Karpas-422 (cell line): ENCODE results near the gene ZNF398. TPM values are rescaled to one million over a fixed set of nuclear protein-coding genes. Genes with fewer than 3 reads are reported as not detected.
A peak's percentile ranks its signal among the peaks of the same experiment; 100 is the strongest.

ENCODE experiments used
- DNase-seq: peaks from one replicate; pipeline ENCODE4 v3.0.0-alpha.2; 2015
- H2AFZ ChIP-seq: fragments of 200-600 bp; sonication (generic); 2 replicates; pipeline ENCODE4 v1.6.1; 2014; ENCODE audit warnings: antibody characterized with exemption, low read length, mixed read lengths
- H3K27ac ChIP-seq: fragments of 200-600 bp; sonication (generic); 2 replicates; pipeline ENCODE4 v1.5.1; 2014; ENCODE audit warnings: mild to moderate bottlenecking, low read length, moderate library complexity
- H3K27me3 ChIP-seq: fragments of 200-600 bp; sonication (generic); 2 replicates; pipeline ENCODE4 v1.6.1; 2014; ENCODE audit warnings: low read length, mixed read lengths
- H3K36me3 ChIP-seq: fragments of 200-600 bp; sonication (generic); 2 replicates; pipeline ENCODE4 v1.6.1; 2014; ENCODE audit warnings: low read length, mixed read lengths; ENCODE audit not compliant: insufficient read depth
- H3K4me1 ChIP-seq: fragments of 200-600 bp; sonication (generic); 2 replicates; pipeline ENCODE4 v1.6.1; 2014; ENCODE audit warnings: mild to moderate bottlenecking, low read length, mixed read lengths
- H3K4me2 ChIP-seq: fragments of 200-600 bp; sonication (generic); 2 replicates; pipeline ENCODE4 v1.6.1; 2014; ENCODE audit warnings: low read length, low read depth, mild to moderate bottlenecking; ENCODE audit not compliant: poor library complexity, severe bottlenecking
- H3K4me3 ChIP-seq: fragments of 200-600 bp; sonication (generic); 2 replicates; pipeline ENCODE4 v1.5.1; 2014; ENCODE audit warnings: mild to moderate bottlenecking, antibody characterized with exemption, low read length, mixed read lengths
- H3K79me2 ChIP-seq: fragments of 200-600 bp; sonication (generic); 2 replicates; pipeline ENCODE4 v1.6.1; 2014; ENCODE audit warnings: mild to moderate bottlenecking, low read length, mixed read lengths
- H3K9ac ChIP-seq: fragments of 200-600 bp; sonication (generic); 2 replicates; pipeline ENCODE4 v1.6.0; 2014; ENCODE audit warnings: low read length
- H3K9me2 ChIP-seq: fragments of 200-600 bp; sonication (generic), shearing (Covaris generic); replicated peaks from 2 replicates; pipeline ENCODE4 v1.6.0; 2014; ENCODE audit warnings: mild to moderate bottlenecking, low read length, moderate library complexity; ENCODE audit not compliant: insufficient read depth
- H3K9me3 ChIP-seq: fragments of 300-700, 200-600 bp; sonication (generic); 2 replicates; pipeline ENCODE4 v1.6.1; 2014; ENCODE audit warnings: low read length, mixed read lengths
- H4K20me1 ChIP-seq: fragments of 200-600 bp; sonication (generic); 2 replicates; pipeline ENCODE4 v1.6.1; 2014; ENCODE audit warnings: mild to moderate bottlenecking, antibody characterized with exemption, low read length, low read depth; ENCODE audit not compliant: insufficient read depth
- total RNA-seq: library from RNA; depleted of rRNA; stranded (reverse); fragments of >200 nt; shearing (Covaris generic); gene quantifications from 2 replicates; pipeline ENCODE4 v1.2.3, GENCODE V29; 2014; ENCODE audit warnings: low replicate concordance

The ZNF398 gene
- total RNA-seq, 1 experiment from 2014 or later = 8.4 TPM

- H3K9ac ChIP-seq = peak overlapping the region; percentile 99
- peaks cover 32% of the 10 kb centered on the region for H3K36me3 ChIP-seq
- DNase-seq = no peak
- H4K20me1 ChIP-seq = no peaks in the 10 kb centered on the region
- peaks cover 22% of the 10 kb centered on the region for H3K4me1 ChIP-seq
- H3K27me3 ChIP-seq = no peaks in the 10 kb centered on the region
- no peaks in the 10 kb centered on the region for H3K9me2 ChIP-seq
- peak overlapping the region; percentile 99 for H3K4me3 ChIP-seq
- H3K79me2 ChIP-seq = peaks cover 55% of the 10 kb centered on the region
- H3K4me2 ChIP-seq = peak overlapping the region; percentile 90
- no peak overlapping the region for H2AFZ ChIP-seq
- no peaks in the 10 kb centered on the region for H3K9me3 ChIP-seq
- peak overlapping the region; percentile 69 for H3K27ac ChIP-seq
These were observed 49.5 kb downstream of the ZNF398 start for GRCh38 chr7:149196705-149197171.

GRCh38 chr7:149197675-149198074, 50.4 kb downstream of the ZNF398 start:
- H3K27me3 ChIP-seq = no peaks in the 10 kb centered on the region
- no peak overlapping the region for H3K4me2 ChIP-seq
- DNase-seq = no peak
- no peak overlapping the region for H2AFZ ChIP-seq
- peaks cover 34% of the 10 kb centered on the region for H3K36me3 ChIP-seq
- no peak overlapping the region for H3K9ac ChIP-seq
- no peaks in the 10 kb centered on the region for H4K20me1 ChIP-seq
- no peak overlapping the region for H3K4me3 ChIP-seq
- H3K27ac ChIP-seq = no peak overlapping the region
- H3K4me1 ChIP-seq = peaks cover 20% of the 10 kb centered on the region
- H3K9me3 ChIP-seq = no peaks in the 10 kb centered on the region
- no peaks in the 10 kb centered on the region for H3K9me2 ChIP-seq
- H3K79me2 ChIP-seq = peaks cover 59% of the 10 kb centered on the region

- no peaks in the 10 kb centered on the region for H3K27me3 ChIP-seq
- H3K27ac ChIP-seq = no peak overlapping the region
- H3K4me2 ChIP-seq = no peak overlapping the region
- peaks cover 64% of the 10 kb centered on the region for H3K79me2 ChIP-seq
- H3K9me3 ChIP-seq = no peaks in the 10 kb centered on the region
- H3K4me1 ChIP-seq = peaks cover 14% of the 10 kb centered on the region
- DNase-seq = no peak
- no peaks in the 10 kb centered on the region for H3K9me2 ChIP-seq
- peaks cover 40% of the 10 kb centered on the region for H3K36me3 ChIP-seq
- no peaks in the 10 kb centered on the region for H4K20me1 ChIP-seq
- H2AFZ ChIP-seq = no peak overlapping the region
- no peak overlapping the region for H3K4me3 ChIP-seq
- no peak overlapping the region for H3K9ac ChIP-seq
These were observed 51.0 kb downstream of the ZNF398 start for GRCh38 chr7:149198161-149198816.

- Histone ChIP-seq H3K79me2 (peaks cover 75% of the 10 kb centered on the region), H3K4me1 (peaks cover 14% of the 10 kb centered on the region), H3K4me3 (no peak overlapping the region), H3K27me3 (no peaks in the 10 kb centered on the region), H3K36me3 (peaks cover 50% of the 10 kb centered on the region), H3K9ac (no peak overlapping the region), H3K4me2 (no peak overlapping the region), H4K20me1 (no peaks in the 10 kb centered on the region), H2AFZ (no peak overlapping the region), H3K9me3 (no peaks in the 10 kb centered on the region), H3K27ac (no peak overlapping the region), H3K9me2 (no peaks in the 10 kb centered on the region)
- no peak for DNase-seq
These were observed 52.2 kb downstream of the ZNF398 start for GRCh38 chr7:149199234-149199995.

- H3K4me3 ChIP-seq = no peak overlapping the region
- no peak overlapping the region for H2AFZ ChIP-seq
- peaks cover 56% of the 10 kb centered on the region for H3K36me3 ChIP-seq
- H3K9me3 ChIP-seq = no peaks in the 10 kb centered on the region
- H3K9me2 ChIP-seq = no peaks in the 10 kb centered on the region
- H3K27me3 ChIP-seq = no peaks in the 10 kb centered on the region
- no peak overlapping the region for H3K9ac ChIP-seq
- no peak overlapping the region for H3K27ac ChIP-seq
- no peaks in the 10 kb centered on the region for H4K20me1 ChIP-seq
- no peaks in the 10 kb centered on the region for H3K4me1 ChIP-seq
- peaks cover 55% of the 10 kb centered on the region for H3K79me2 ChIP-seq
- no peak for DNase-seq
- H3K4me2 ChIP-seq = no peak overlapping the region
These were observed 55.6 kb downstream of the ZNF398 start for GRCh38 chr7:149202831-149203231.

- H3K27ac ChIP-seq = no peak overlapping the region
- no peak overlapping the region for H3K4me3 ChIP-seq
- H3K79me2 ChIP-seq = peaks cover 30% of the 10 kb centered on the region
- H3K9me2 ChIP-seq = no peaks in the 10 kb centered on the region
- no peaks in the 10 kb centered on the region for H3K9me3 ChIP-seq
- H3K36me3 ChIP-seq = peaks cover 40% of the 10 kb centered on the region; the same call in 1 of the 2 replicates
- no peak overlapping the region for H2AFZ ChIP-seq
- H3K4me2 ChIP-seq = no peak overlapping the region
- H3K4me1 ChIP-seq = no peaks in the 10 kb centered on the region
- no peaks in the 10 kb centered on the region for H3K27me3 ChIP-seq
- no peak for DNase-seq
- H3K9ac ChIP-seq = no peak overlapping the region
- no peaks in the 10 kb centered on the region for H4K20me1 ChIP-seq
These were observed 58.6 kb downstream of the ZNF398 start for GRCh38 chr7:149205690-149206381.

- DNase-seq = no peak
- Histone ChIP-seq H3K4me1 (no peaks in the 10 kb centered on the region), H3K9me3 (no peaks in the 10 kb centered on the region), H2AFZ (no peak overlapping the region), H3K27ac (no peak overlapping the region), H3K79me2 (peaks cover 20% of the 10 kb centered on the region), H3K4me2 (no peak overlapping the region), H3K36me3 (peaks cover 39% of the 10 kb centered on the region; the same call in 1 of the 2 replicates), H4K20me1 (no peaks in the 10 kb centered on the region), H3K27me3 (no peaks in the 10 kb centered on the region), H3K4me3 (no peak overlapping the region), H3K9ac (no peak overlapping the region), H3K9me2 (no peaks in the 10 kb centered on the region)
These were observed 60.2 kb downstream of the ZNF398 start for GRCh38 chr7:149207324-149208035.
